ENCODE measurements around the gene SCN1B.

Gene SCN1B

DNA sequence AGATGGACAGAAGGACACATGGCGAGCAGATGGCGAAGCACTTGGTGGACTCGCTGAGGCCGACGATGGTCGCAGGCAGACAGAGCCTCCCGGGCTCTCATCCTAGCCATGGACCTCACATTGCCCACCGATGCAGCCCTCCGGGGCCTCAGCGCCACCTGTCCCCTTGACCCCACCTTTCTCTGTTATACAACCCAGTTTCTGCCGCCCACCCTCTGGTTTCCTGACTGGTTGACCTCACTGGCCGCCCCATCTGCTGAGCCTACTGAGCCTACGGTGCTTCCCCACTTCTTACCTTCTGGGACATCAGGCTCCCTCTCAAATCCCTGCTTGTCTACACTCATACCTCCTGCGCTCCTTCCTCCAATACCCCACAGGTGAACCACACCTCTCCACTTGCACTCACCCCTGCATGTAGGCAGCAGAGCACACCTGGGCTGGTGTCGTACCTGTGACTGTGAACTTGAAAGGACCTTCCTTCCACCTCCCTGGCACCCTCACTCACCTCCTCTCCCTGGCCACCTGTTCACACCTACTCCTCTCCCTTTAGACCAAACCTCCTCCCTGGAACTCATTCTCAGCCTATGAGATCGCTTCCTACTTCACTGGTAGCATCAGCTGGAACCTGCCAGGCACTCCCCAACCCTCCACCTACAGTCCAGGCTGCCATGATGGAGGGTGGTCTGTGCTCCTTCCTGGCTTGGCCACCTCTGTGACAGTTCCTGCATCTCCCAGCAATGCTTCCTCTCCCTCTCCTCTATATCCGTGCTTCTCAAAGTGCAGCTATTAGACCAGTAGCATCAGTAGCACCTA is 47.3 kb downstream of the SCN1B start:
- no peak for DNase-seq

GRCh38 chr19:35079826-35080225 is 49.6 kb downstream of the SCN1B start:
- DNase-seq: no peak

- DNase-seq: no peak
These were observed 50.4 kb downstream of the SCN1B start for GRCh38 chr19:35080613-35081170.

GRCh38 chr19:35081201-35081600 is 50.9 kb downstream of the SCN1B start:
- DNase-seq: no peak

GRCh38 chr19:35083691-35084508 is 53.6 kb downstream of the SCN1B start:
- DNase-seq: no peak

DNA sequence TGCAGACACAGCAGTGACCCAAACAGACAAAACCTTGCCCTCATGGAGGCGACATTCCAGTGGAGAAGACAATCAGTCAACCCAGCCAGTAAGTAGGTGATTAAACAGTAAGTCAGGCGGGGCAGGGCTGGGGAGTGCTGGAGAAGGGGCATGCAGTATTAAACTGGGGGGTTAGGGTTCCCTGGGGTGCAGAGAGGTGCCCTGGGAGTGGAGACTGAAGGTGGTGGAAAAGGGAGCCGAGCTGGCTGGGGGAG is 54.2 kb downstream of the SCN1B start:
- no peak for DNase-seq

GRCh38 chr19:35085947-35086346 is 55.7 kb downstream of the SCN1B start:
- no peak for DNase-seq

DNA sequence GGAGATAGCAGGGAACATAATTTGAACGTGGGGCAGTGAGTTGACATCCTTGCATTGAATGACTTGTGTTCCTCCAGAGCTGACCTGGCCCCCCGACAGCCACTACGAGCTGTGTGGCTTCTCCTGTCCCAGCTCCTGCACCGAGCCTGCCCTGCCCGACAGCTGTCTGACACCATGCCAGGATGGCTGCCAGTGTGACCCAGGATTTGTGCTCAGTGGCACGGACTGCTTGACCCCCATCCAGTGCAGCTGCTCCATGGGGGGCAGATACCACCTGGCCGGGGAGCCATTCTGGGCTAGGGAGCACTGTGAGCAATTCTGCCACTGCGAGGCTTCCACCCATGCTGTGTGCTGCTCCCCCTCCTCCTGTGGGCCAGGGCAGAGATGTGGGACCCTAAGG is 56.2 kb downstream of the SCN1B start:
- DNase-seq: no peak

DNA sequence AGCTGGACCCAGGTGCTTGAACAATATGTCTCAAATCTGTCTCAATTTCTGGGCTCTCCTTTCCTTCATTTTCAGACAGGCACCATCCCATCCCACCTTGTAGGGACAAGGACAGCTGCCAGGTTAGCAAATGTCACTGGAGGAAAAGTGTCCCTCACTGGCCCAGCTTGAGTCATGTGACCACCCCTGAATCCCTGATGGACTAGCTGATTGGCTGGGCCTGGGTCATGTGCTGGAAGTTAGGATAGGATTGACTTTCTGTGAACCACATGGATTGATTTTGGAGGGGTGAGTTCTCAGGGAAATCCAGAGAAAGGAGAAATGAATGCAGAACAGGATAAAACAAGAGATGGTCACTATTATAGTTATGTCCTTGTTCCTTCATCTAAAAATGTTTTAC is 57.1 kb downstream of the SCN1B start:
- DNase-seq: no peak

GRCh38 chr19:35088131-35088913 is 58.1 kb downstream of the SCN1B start:
- no peak for DNase-seq

- no peak for DNase-seq
These were observed 59.3 kb downstream of the SCN1B start for GRCh38 chr19:35089554-35089953.

Data from femur (tissue), 1 donor.